ENCODE results near the gene MLPH. TPM values are rescaled to one million over a fixed set of nuclear protein-coding genes. Genes with fewer than 3 reads are reported as not detected.

Gene MLPH
- polyA plus RNA-seq, 3 donors = not detected

GRCh38 chr2:237536083-237536415 lies 49.0 kb downstream of the MLPH start:
- Histone ChIP-seq H3K27ac (ENCODE audit: low read depth in 1 of 2, low read length in 2 of 2) (no peak overlapping the region), H3K27me3 (ENCODE audit: control insufficient read depth in 2 of 2, insufficient read depth in 2 of 2, low read length in 2 of 2) (no peaks in the 10 kb centered on the region), H3K9me3 (replicated peaks in 1 of 2; ENCODE audit: control insufficient read depth in 1 of 2, insufficient read depth in 1 of 2, low read length in 2 of 2) (no peaks in the 10 kb centered on the region), H3K79me2 (ENCODE audit: insufficient read depth, low read length) (no peaks in the 10 kb centered on the region), H3K9ac (ENCODE audit: insufficient read depth, low read length, poor library complexity, severe bottlenecking) (no peak overlapping the region), H3K4me2 (replicated peaks; ENCODE audit: extremely low read depth, low read length, poor library complexity, severe bottlenecking) (no peak overlapping the region), H2AFZ (ENCODE audit: insufficient read depth, low read depth, low read length, poor library complexity, severe bottlenecking) (no peak overlapping the region), H3K4me3 (replicated peaks in 1 of 3; ENCODE audit: low read depth in 2 of 3, low read length in 3 of 3) (no peak overlapping the region), H4K20me1 (ENCODE audit: insufficient read depth, low read length) (no peaks in the 10 kb centered on the region), H3K4me1 (ENCODE audit: control insufficient read depth in 1 of 2, insufficient read depth in 2 of 2, low read length in 2 of 2) (peaks cover 0 to under 1% of the 10 kb centered on the region in 2 donors), H3K36me3 (replicated peaks in 1 of 2; ENCODE audit: control insufficient read depth in 1 of 2, insufficient read depth in 2 of 2, low read length in 2 of 2) (no peaks in the 10 kb centered on the region)
- Mint-ChIP-seq H3K27me3 (ENCODE audit: low read depth in 3 of 3) (peaks cover 3 to 6% (median 4%) of the 10 kb centered on the region in 3 donors), H3K4me1 (peaks cover 7% of the 10 kb centered on the region), H3K36me3 (no peaks in the 10 kb centered on the region), H3K9me3 (no peaks in the 10 kb centered on the region), H3K4me3 (no peak overlapping the region), H3K27ac (no peak overlapping the region)
- DNase-seq = no peak
- WGBS (ENCODE audit: insufficient coverage) = 96% methylated on average over 4 of the region's 5 CpGs
- TF ChIP-seq CTCF (IDR thresholded peaks at IDR 0.05) = no peak
- intact Hi-C loops (cut with micrococcal nuclease) = no loop called here

- WGBS (ENCODE audit: insufficient coverage) = 93% methylated on average over 9 of the region's 9 CpGs
- H3K4me1 ChIP-seq (ENCODE audit: control insufficient read depth in 1 of 2, insufficient read depth in 2 of 2, low read length in 2 of 2) = no peaks in the 10 kb centered on the region
- Mint-ChIP-seq H3K27me3 (ENCODE audit: low read depth in 3 of 3) (peaks cover 3 to 6% (median 4%) of the 10 kb centered on the region in 3 donors), H3K27ac (no peak overlapping the region), H3K4me3 (no peak overlapping the region), H3K36me3 (no peaks in the 10 kb centered on the region), H3K4me1 (peaks cover 5% of the 10 kb centered on the region), H3K9me3 (peaks cover 0 to under 1% (median 0%) of the 10 kb centered on the region in 7 donors)
- H4K20me1 ChIP-seq (ENCODE audit: insufficient read depth, low read length) = no peaks in the 10 kb centered on the region
- no peaks in the 10 kb centered on the region for H3K27me3 ChIP-seq (ENCODE audit: control insufficient read depth in 2 of 2, insufficient read depth in 2 of 2, low read length in 2 of 2)
- H2AFZ ChIP-seq (ENCODE audit: insufficient read depth, low read depth, low read length, poor library complexity, severe bottlenecking) = no peak overlapping the region
- no peaks in the 10 kb centered on the region for H3K79me2 ChIP-seq (ENCODE audit: insufficient read depth, low read length)
- H3K4me3 ChIP-seq (replicated peaks in 1 of 3; ENCODE audit: low read depth in 2 of 3, low read length in 3 of 3) = no peak overlapping the region
- H3K4me2 ChIP-seq (replicated peaks; ENCODE audit: extremely low read depth, low read length, poor library complexity, severe bottlenecking) = no peak overlapping the region
- H3K9ac ChIP-seq (ENCODE audit: insufficient read depth, low read length, poor library complexity, severe bottlenecking) = no peak overlapping the region
- H3K27ac ChIP-seq (ENCODE audit: low read depth in 1 of 2, low read length in 2 of 2) = no peak overlapping the region
- H3K9me3 ChIP-seq (replicated peaks in 1 of 2; ENCODE audit: control insufficient read depth in 1 of 2, insufficient read depth in 1 of 2, low read length in 2 of 2) = no peaks in the 10 kb centered on the region
- intact Hi-C loops (cut with micrococcal nuclease) = no loop called here
- no peak for TF ChIP-seq CTCF (IDR thresholded peaks at IDR 0.05)
- no peaks in the 10 kb centered on the region for H3K36me3 ChIP-seq (replicated peaks in 1 of 2; ENCODE audit: control insufficient read depth in 1 of 2, insufficient read depth in 2 of 2, low read length in 2 of 2)
- DNase-seq = no peak
These were observed 49.6 kb downstream of the MLPH start for GRCh38 chr2:237536617-237537016.

Data from CD14-positive monocyte (primary cell).